Breast epithelium (tissue), 3 donors: Measurements from ENCODE around the gene FAF1.

ENCODE experiments used
- CTCF ChIP-seq, 3 donors: fragments of 450-650 bp; IDR thresholded peaks; one replicate each; pipeline ENCODE4 v1.5.1; 2016 to 2017; ENCODE audit warnings: antibody characterized with exemption in 3 of 3, mild to moderate bottlenecking in 3 of 3, moderate library complexity in 3 of 3
- POLR2A ChIP-seq: fragments of 450-650 bp; IDR thresholded peaks from one replicate; pipeline ENCODE4 v1.6.1; 2016; ENCODE audit warnings: antibody characterized with exemption, mild to moderate bottlenecking, moderate library complexity
- POLR2AphosphoS5 ChIP-seq, 3 donors: sonication (generic); formaldehyde crosslinking; IDR thresholded peaks; one replicate each; pipeline ENCODE4 v1.6.1; 2017; ENCODE audit warnings: antibody characterized with exemption in 3 of 3

GRCh38 chr1:50427086-50427817 lies 532.8 kb downstream of the FAF1 start:
- TF ChIP-seq CTCF (IDR thresholded peaks at IDR 0.05) (no peak), POLR2A (no peak), POLR2AphosphoS5 (IDR thresholded peaks at IDR 0.05) (no peak)
